Gastroesophageal sphincter (tissue), 4 donors: ENCODE data around the gene DCTN5. TPM values are rescaled to one million over a fixed set of nuclear protein-coding genes. Genes with fewer than 3 reads are reported as not detected.

Experiments
- ATAC-seq: fragments of 150-250 bp; one replicate; pipeline ENCODE4 v1.9.1; 2016; ENCODE audit warnings: mild to moderate bottlenecking, moderate library complexity
- H3K27ac ChIP-seq, 4 donors: fragments of 200-600 bp; sonication (generic) in 3 of 4; 1 replicate in 3 of 4; 2 replicates in 1 of 4; pipeline ENCODE4 v1.5.1; 2016 to 2019
- H3K27me3 ChIP-seq: fragments of 200-600 bp; sonication (generic); one replicate; pipeline ENCODE4 v1.5.1; 2019
- H3K36me3 ChIP-seq, 2 donors: fragments of 200-600 bp; sonication (generic); one replicate each; pipeline ENCODE4 v1.5.1; 2019; ENCODE audit warnings: control low read depth in 1 of 2
- H3K4me1 ChIP-seq, 3 donors: fragments of 200-600 bp; sonication (generic); 1 replicate in 2 of 3; 2 replicates in 1 of 3; pipeline ENCODE4 v1.5.1; 2016 to 2019; ENCODE audit warnings: control low read depth in 2 of 3
- H3K4me3 ChIP-seq, 2 donors: fragments of 200-600 bp; sonication (generic); one replicate each; pipeline ENCODE4 v1.5.1; 2019; ENCODE audit warnings: mild to moderate bottlenecking in 1 of 2, moderate library complexity in 1 of 2
- H3K9me3 ChIP-seq, 3 donors: fragments of 200-600 bp; sonication (generic); one replicate each; pipeline ENCODE4 v1.5.1; 2017 to 2019; ENCODE audit warnings: control low read depth in 2 of 3
- CTCF ChIP-seq, 4 experiments: fragments of 200-600 bp in 2 of 4; fragments of 450-650 bp in 2 of 4; sonication (generic) in 1 of 4; IDR thresholded peaks; one replicate each; pipeline ENCODE4 v1.5.1; 2017 to 2019; ENCODE audit warnings: antibody characterized with exemption in 4 of 4, mild to moderate bottlenecking in 2 of 4, moderate library complexity in 2 of 4
- EP300 ChIP-seq: sonication (generic); formaldehyde crosslinking; IDR thresholded peaks from one replicate; pipeline ENCODE4 v1.6.1; 2017; ENCODE audit warnings: antibody characterized with exemption, mild to moderate bottlenecking
- POLR2A ChIP-seq, 2 donors: fragments of 450-650 bp; IDR thresholded peaks; one replicate each; pipeline ENCODE4 v1.6.1; 2017; ENCODE audit warnings: antibody characterized with exemption in 2 of 2, mild to moderate bottlenecking in 2 of 2, moderate library complexity in 1 of 2
- POLR2AphosphoS5 ChIP-seq: sonication (generic); formaldehyde crosslinking; IDR thresholded peaks from one replicate; pipeline ENCODE4 v1.6.1; 2017; ENCODE audit warnings: antibody characterized with exemption
- WGBS, 2 donors: methylation state at CpG; one replicate each; pipeline ENCODE4 v1.1.5; 2018; ENCODE audit warnings: low coverage in 1 of 2; 5-methylcytosine and 5-hydroxymethylcytosine counted together
- total RNA-seq, 4 donors: library from RNA; depleted of rRNA; stranded (reverse); fragments of >200 nt; gene quantifications; one replicate each; pipeline ENCODE4 v1.1.0, GENCODE V29; 2016

DCTN5 gene
- total RNA-seq, 4 donors from 2014 or later = 39.4 to 76.1 (median 57.6) TPM

- Histone ChIP-seq H3K36me3 (peaks cover 0 to 16% of the 10 kb centered on the region in 2 donors), H3K27ac (no peak overlapping the region), H3K9me3 (no peaks in the 10 kb centered on the region), H3K4me1 (peaks cover 0 to 10% (median 0%) of the 10 kb centered on the region in 3 donors), H3K4me3 (peak overlapping the region in 1 of 2 donors; percentile 26), H3K27me3 (peaks cover 10% of the 10 kb centered on the region)
- ATAC-seq = peak; percentile 28
- WGBS, 2 donors = 17% methylated on average over 13 of the region's 32 CpGs; no CpG with 5 or more reads in 1 of the 2 donors
- TF ChIP-seq EP300 (no peak), POLR2AphosphoS5 (no peak), POLR2A (IDR thresholded peaks at IDR 0.05) (no peak), CTCF (IDR thresholded peaks at IDR 0.05) (no peak)
These were observed 53.5 kb downstream of the DCTN5 start for GRCh38 chr16:23694644-23695373.

DNA sequence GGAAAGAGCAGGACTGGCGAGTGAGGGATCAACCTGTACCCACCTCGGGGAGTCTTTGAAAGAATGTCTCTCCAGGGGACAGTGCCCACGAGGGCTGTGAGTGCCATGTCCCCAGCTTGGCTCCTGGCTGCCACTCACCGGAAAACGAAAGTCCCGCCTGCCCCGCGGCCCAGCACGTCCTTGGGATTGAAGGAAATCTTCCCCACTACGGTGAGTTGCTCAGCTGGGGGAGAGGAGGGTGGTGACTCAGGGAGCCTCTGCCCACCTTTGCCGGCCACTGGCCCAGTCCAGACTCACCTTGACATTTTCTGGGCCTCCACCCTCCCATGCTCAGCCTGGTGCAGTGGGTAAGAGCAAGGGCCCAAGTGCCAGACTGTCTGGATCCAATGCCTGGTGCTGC is 54.5 kb downstream of the DCTN5 start:
- Histone ChIP-seq H3K27ac (no peak overlapping the region), H3K4me1 (peaks cover 0 to 10% (median 0%) of the 10 kb centered on the region in 3 donors), H3K36me3 (peaks cover 0 to 7% of the 10 kb centered on the region in 2 donors), H3K9me3 (no peaks in the 10 kb centered on the region), H3K4me3 (no peak overlapping the region), H3K27me3 (peaks cover 17% of the 10 kb centered on the region)
- ATAC-seq = no peak
- 74 to 80% methylated on average over 2 to 10 of the region's 11 CpGs for WGBS, 2 donors
- TF ChIP-seq EP300 = no peak
- TF ChIP-seq POLR2AphosphoS5 = no peak
- TF ChIP-seq POLR2A (IDR thresholded peaks at IDR 0.05) = no peak
- no peak for TF ChIP-seq CTCF (IDR thresholded peaks at IDR 0.05)

GRCh38 chr16:23699100-23699499 is 57.8 kb downstream of the DCTN5 start:
- no peak for ATAC-seq
- no peak overlapping the region for H3K4me3 ChIP-seq
- WGBS, 2 donors = 88% methylated on average over 4 of the region's 4 CpGs; no CpG with 5 or more reads in 1 of the 2 donors
- TF ChIP-seq POLR2AphosphoS5 (no peak), POLR2A (IDR thresholded peaks at IDR 0.05) (no peak), EP300 (no peak), CTCF (IDR thresholded peaks at IDR 0.05) (no peak)
- peaks cover 0 to 10% (median 0%) of the 10 kb centered on the region in 3 donors for H3K4me1 ChIP-seq
- H3K27me3 ChIP-seq = peaks cover 28% of the 10 kb centered on the region
- H3K27ac ChIP-seq = no peak overlapping the region
- H3K9me3 ChIP-seq = peaks cover 0 to 11% (median 0%) of the 10 kb centered on the region in 3 donors
- no peaks in the 10 kb centered on the region for H3K36me3 ChIP-seq

- TF ChIP-seq POLR2A (IDR thresholded peaks at IDR 0.05) (no peak), EP300 (no peak)
- Histone ChIP-seq H3K4me1 (peaks cover 0 to 1% (median 0%) of the 10 kb centered on the region in 3 donors), H3K9me3 (peaks cover 0 to 11% (median 0%) of the 10 kb centered on the region in 3 donors), H3K27me3 (peaks cover 32% of the 10 kb centered on the region), H3K36me3 (no peaks in the 10 kb centered on the region), H3K4me3 (no peak overlapping the region), H3K27ac (no peak overlapping the region)
- WGBS, 2 donors = 36 to 63% methylated on average over 1 to 2 of the region's 2 CpGs
- ATAC-seq = no peak
These were observed 58.8 kb downstream of the DCTN5 start for GRCh38 chr16:23700093-23700492.

DNA sequence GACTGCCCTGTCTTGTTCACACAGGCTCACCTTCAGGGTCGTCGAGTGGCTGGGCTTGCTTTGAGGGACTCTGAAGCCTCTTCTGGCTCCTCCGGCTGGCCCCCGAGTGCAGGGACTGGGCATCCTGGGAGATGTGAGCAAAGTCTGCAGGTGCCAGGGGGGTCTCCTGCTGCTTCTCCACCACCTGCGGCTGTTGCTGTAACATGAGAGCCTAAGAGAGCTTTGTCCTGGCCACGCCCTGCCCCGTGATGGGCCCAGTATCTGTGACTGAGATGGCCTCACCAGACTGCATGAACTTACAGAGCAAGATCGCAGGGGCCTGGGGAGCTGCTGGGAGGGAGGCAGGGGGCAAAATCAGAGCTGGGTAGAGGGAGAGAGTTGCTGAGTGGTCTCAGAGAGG is 59.2 kb downstream of the DCTN5 start:
- no peak for TF ChIP-seq POLR2AphosphoS5
- no peak for TF ChIP-seq CTCF (IDR thresholded peaks at IDR 0.05)
- no peak for TF ChIP-seq POLR2A (IDR thresholded peaks at IDR 0.05)
- TF ChIP-seq EP300 = no peak
- WGBS, 2 donors = no CpG with 5 or more reads among the region's 8 CpGs
- Histone ChIP-seq H3K27me3 (peaks cover 37% of the 10 kb centered on the region), H3K4me1 (no peaks in the 10 kb centered on the region), H3K36me3 (no peaks in the 10 kb centered on the region), H3K9me3 (peaks cover 0 to 11% (median 0%) of the 10 kb centered on the region in 3 donors), H3K27ac (no peak overlapping the region), H3K4me3 (no peak overlapping the region)
- ATAC-seq = no peak
